ENCODE measurements around the gene OR5I1.

DNA sequence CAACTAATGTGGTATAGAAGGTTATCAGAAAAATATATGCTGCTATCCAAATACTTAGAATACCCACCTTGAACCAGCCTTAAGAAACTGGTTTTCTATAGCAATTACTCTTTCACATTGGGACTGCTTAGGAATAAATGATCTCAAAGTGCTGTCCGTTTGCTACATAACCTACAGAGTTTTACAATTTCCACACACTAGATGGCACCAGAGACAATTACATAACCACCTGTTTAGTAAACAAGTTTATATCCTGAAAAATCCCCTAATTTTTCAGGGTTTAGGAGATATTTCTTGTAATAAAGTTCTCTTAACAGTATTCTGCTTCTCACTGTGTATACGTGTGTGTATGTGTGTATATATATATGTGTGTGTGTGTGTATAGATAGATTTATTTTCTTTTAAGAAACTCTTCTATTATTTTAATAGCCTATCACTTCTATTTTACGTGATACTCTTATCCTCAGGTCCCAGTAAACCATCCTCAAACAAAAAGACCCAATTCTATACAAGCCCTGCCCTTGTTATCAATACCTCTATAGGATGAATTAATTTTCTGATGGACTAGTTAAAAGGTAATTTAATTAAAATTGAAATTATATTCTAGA is 6.7 kb upstream of the OR5I1 start:
- TF ChIP-seq, protein P1, sequence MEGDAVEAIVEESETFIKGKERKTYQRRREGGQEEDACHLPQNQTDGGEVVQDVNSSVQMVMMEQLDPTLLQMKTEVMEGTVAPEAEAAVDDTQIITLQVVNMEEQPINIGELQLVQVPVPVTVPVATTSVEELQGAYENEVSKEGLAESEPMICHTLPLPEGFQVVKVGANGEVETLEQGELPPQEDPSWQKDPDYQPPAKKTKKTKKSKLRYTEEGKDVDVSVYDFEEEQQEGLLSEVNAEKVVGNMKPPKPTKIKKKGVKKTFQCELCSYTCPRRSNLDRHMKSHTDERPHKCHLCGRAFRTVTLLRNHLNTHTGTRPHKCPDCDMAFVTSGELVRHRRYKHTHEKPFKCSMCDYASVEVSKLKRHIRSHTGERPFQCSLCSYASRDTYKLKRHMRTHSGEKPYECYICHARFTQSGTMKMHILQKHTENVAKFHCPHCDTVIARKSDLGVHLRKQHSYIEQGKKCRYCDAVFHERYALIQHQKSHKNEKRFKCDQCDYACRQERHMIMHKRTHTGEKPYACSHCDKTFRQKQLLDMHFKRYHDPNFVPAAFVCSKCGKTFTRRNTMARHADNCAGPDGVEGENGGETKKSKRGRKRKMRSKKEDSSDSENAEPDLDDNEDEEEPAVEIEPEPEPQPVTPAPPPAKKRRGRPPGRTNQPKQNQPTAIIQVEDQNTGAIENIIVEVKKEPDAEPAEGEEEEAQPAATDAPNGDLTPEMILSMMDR (IDR thresholded peaks at IDR 0.05): peak in 2 of 3 experiments; percentile 28 to 37
- TF ChIP-seq POLR2A (IDR thresholded peaks at IDR 0.05): no peak
